ENCODE data around the gene IL22.

Gene IL22

DNA sequence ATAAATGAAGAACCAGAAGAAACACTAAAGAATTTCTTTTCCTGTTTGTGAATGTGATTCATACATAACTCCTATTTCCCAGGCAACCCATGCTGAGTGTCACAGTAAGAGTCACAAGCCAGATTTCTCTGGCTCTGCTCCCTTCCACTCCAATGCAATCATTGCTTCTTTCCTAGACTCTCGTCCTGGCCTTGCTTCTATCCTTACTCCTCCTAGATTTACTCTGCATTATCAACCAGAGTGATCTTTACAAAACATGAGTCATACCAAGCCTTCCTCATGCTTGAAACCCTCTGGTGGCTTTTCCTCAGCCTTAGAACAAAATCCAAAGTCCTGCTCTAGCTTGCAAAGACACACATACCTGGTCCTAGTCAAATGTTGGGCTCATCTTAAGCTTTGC lies 13.3 kb downstream of the IL22 start:
- H3K4me2 ChIP-seq (ENCODE audit: low read depth, low read length, poor library complexity, severe bottlenecking), result no peak overlapping the region
- H3F3A ChIP-seq (ENCODE audit: low read depth), result no peaks in the 10 kb centered on the region
- H3K9me3 ChIP-seq (ENCODE audit: insufficient read depth, low read depth, low read length), result no peaks in the 10 kb centered on the region
- TF ChIP-seq, protein P1, sequence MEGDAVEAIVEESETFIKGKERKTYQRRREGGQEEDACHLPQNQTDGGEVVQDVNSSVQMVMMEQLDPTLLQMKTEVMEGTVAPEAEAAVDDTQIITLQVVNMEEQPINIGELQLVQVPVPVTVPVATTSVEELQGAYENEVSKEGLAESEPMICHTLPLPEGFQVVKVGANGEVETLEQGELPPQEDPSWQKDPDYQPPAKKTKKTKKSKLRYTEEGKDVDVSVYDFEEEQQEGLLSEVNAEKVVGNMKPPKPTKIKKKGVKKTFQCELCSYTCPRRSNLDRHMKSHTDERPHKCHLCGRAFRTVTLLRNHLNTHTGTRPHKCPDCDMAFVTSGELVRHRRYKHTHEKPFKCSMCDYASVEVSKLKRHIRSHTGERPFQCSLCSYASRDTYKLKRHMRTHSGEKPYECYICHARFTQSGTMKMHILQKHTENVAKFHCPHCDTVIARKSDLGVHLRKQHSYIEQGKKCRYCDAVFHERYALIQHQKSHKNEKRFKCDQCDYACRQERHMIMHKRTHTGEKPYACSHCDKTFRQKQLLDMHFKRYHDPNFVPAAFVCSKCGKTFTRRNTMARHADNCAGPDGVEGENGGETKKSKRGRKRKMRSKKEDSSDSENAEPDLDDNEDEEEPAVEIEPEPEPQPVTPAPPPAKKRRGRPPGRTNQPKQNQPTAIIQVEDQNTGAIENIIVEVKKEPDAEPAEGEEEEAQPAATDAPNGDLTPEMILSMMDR (conservative IDR thresholded peaks at IDR 0.05; ENCODE audit: low read length), result no peak
- no peak for TF ChIP-seq EZH2phosphoT487 (IDR thresholded peaks at IDR 0.05; ENCODE audit: borderline replicate concordance)
- H4K20me1 ChIP-seq (ENCODE audit: insufficient read depth, low read length, poor library complexity, severe bottlenecking), result no peaks in the 10 kb centered on the region
- H3K36me3 ChIP-seq (ENCODE audit: insufficient read depth, low read length), result no peaks in the 10 kb centered on the region
- no peaks in the 10 kb centered on the region for H3K79me2 ChIP-seq (ENCODE audit: insufficient read depth, low read length)
- peaks cover 47% of the 10 kb centered on the region for H3K4me1 ChIP-seq (ENCODE audit: insufficient read depth, low read length, poor library complexity, severe bottlenecking)
- H3K27me3 ChIP-seq (ENCODE audit: insufficient read depth, low read length, poor library complexity, severe bottlenecking), result no peaks in the 10 kb centered on the region
- no peak overlapping the region for H3K4me3 ChIP-seq (ENCODE audit: low read length, poor library complexity, severe bottlenecking)
- H2AFZ ChIP-seq (ENCODE audit: low read length), result peak overlapping the region; percentile 90; the same call in 1 of the 2 replicates
- H3K9me2 ChIP-seq (replicated peaks; ENCODE audit: low read depth, low read length), result no peaks in the 10 kb centered on the region
- no peak overlapping the region for H3K9ac ChIP-seq (ENCODE audit: low read depth, low read length, poor library complexity, severe bottlenecking)

DNA sequence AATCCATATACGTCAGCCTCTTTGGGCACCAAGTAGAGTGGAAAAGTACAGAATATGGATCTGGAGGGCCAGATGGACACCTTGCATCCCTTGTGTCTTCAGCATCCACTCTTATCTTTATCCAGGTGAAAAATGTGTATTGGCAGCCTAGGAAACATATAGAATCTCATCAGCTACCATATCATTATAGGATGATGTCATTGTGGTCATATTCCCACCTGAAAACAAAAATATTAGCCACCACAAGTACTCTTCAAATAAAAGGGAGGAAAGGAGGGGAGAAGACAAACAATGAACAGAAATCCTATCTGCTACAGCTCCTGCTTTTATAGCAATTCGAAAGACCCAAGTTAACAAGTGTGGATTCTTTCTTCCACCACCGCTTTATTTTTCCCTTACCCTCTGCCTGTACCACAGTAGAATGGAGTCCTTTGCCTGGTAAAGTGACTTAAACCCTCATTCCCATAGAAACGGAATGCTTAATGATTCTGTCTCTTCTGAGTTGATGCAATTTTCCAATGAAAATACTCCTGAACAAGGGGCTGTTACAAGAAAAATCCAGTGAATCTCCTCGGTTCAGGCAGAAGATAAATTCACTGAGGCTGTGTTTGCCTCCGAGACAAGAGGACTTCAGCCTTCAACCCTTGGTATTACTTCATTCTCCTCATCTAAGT lies 14.0 kb downstream of the IL22 start:
- no peaks in the 10 kb centered on the region for H3K9me3 ChIP-seq (ENCODE audit: insufficient read depth, low read depth, low read length)
- H4K20me1 ChIP-seq (ENCODE audit: insufficient read depth, low read length, poor library complexity, severe bottlenecking), result no peaks in the 10 kb centered on the region
- H2AFZ ChIP-seq (ENCODE audit: low read length), result no peak overlapping the region
- H3K79me2 ChIP-seq (ENCODE audit: insufficient read depth, low read length), result no peaks in the 10 kb centered on the region
- no peak for TF ChIP-seq EZH2phosphoT487 (IDR thresholded peaks at IDR 0.05; ENCODE audit: borderline replicate concordance)
- TF ChIP-seq, protein P1 (conservative IDR thresholded peaks at IDR 0.05; ENCODE audit: low read length), result no peak
- no peaks in the 10 kb centered on the region for H3K36me3 ChIP-seq (ENCODE audit: insufficient read depth, low read length)
- peaks cover 54% of the 10 kb centered on the region for H3K4me1 ChIP-seq (ENCODE audit: insufficient read depth, low read length, poor library complexity, severe bottlenecking)
- no peaks in the 10 kb centered on the region for H3F3A ChIP-seq (ENCODE audit: low read depth)
- no peaks in the 10 kb centered on the region for H3K27me3 ChIP-seq (ENCODE audit: insufficient read depth, low read length, poor library complexity, severe bottlenecking)
- H3K9me2 ChIP-seq (replicated peaks; ENCODE audit: low read depth, low read length), result no peaks in the 10 kb centered on the region
- no peak overlapping the region for H3K4me3 ChIP-seq (ENCODE audit: low read length, poor library complexity, severe bottlenecking)
- no peak overlapping the region for H3K9ac ChIP-seq (ENCODE audit: low read depth, low read length, poor library complexity, severe bottlenecking)
- H3K4me2 ChIP-seq (ENCODE audit: low read depth, low read length, poor library complexity, severe bottlenecking), result no peak overlapping the region

DNA sequence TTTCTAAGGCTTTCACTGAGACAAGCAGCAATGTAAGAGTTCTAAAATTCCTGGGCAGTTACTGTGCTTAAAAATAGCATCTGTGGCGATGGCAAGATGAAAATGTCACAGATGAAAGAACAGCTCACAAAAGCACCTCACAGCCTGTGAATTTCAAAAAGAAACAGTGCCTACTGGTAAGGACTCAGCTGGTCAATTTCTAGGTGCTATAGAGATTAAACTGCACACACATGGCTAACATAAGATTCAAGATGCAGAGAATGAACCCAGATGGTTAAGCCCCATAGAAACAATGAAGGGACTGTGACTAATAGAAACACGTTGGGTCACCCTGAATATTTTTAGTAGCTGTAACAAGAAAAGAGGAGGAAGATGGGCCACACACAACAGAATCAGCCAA lies 15.8 kb downstream of the IL22 start:
- Histone ChIP-seq H3K36me3 (ENCODE audit: insufficient read depth, low read length) (no peaks in the 10 kb centered on the region), H3K79me2 (ENCODE audit: insufficient read depth, low read length) (no peaks in the 10 kb centered on the region), H3K9me2 (replicated peaks; ENCODE audit: low read depth, low read length) (no peaks in the 10 kb centered on the region), H3K4me3 (ENCODE audit: low read length, poor library complexity, severe bottlenecking) (no peak overlapping the region), H4K20me1 (ENCODE audit: insufficient read depth, low read length, poor library complexity, severe bottlenecking) (no peaks in the 10 kb centered on the region), H3K9me3 (ENCODE audit: insufficient read depth, low read depth, low read length) (no peaks in the 10 kb centered on the region), H3K27me3 (ENCODE audit: insufficient read depth, low read length, poor library complexity, severe bottlenecking) (no peaks in the 10 kb centered on the region), H3K9ac (ENCODE audit: low read depth, low read length, poor library complexity, severe bottlenecking) (peak overlapping the region; percentile 69), H3K4me1 (ENCODE audit: insufficient read depth, low read length, poor library complexity, severe bottlenecking) (peaks cover 68% of the 10 kb centered on the region), H3K4me2 (ENCODE audit: low read depth, low read length, poor library complexity, severe bottlenecking) (peak overlapping the region; percentile 87), H2AFZ (ENCODE audit: low read length) (peak overlapping the region; percentile 88), H3F3A (ENCODE audit: low read depth) (no peaks in the 10 kb centered on the region)
- TF ChIP-seq EZH2phosphoT487 (IDR thresholded peaks at IDR 0.05; ENCODE audit: borderline replicate concordance), result no peak
- TF ChIP-seq, protein P1 (conservative IDR thresholded peaks at IDR 0.05; ENCODE audit: low read length), result no peak

All from Loucy (cell line).